Jurkat, Clone E6-1 (cell line): ENCODE measurements around the gene TMOD4.

ENCODE experiments used
- DNase-seq: peaks from one replicate; pipeline ENCODE4 v3.0.0-alpha.2; 2011; ENCODE audit warnings: low read depth, low spot score
- H3K4me3 ChIP-seq: 2 replicates; pipeline ENCODE4 v1.5.1; 2011; ENCODE audit warnings: mild to moderate bottlenecking, low read length, control low read depth, moderate library complexity

Gene TMOD4

DNA sequence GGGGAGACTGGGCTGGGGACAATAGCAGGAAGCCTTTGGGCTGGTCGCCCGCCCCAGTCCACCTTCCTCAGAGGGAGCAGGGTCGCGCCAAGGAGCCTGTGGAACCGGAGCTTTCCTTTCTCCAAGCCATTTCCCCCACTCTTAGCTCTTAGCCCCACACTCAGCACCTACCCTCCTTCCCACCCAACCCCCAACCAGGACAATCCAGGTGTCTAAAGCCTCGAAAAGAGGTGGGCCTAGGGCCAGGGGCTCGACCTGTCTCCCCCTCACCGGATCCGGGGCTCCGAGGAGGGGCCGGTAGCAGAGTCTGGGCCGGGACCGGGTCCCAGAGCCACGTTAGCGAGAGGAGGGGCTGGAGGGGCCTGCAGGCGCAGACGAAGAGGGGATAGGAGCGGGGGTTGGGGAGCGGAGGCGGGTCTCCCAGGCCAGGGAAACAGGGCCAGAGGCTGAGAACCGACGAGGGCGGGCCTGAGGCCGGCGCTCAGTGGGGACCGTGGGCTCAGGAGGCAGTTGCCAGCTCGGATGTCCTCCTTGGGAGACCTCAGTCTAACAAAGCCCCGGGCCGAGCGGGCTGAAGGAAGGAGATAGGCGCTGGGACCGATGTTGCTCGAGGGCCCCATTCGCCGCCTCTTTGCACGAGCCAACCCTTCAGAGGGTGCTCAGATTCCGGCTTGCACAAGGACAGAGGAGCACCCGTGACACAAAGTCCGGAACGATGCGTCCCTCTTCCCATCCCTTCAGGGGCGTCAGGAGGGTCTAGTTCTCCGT is 30.3 kb downstream of the TMOD4 start:
- DNase-seq, result no peak
- no peak overlapping the region; the same call in 1 of the 2 replicates for H3K4me3 ChIP-seq

- H3K4me3 ChIP-seq, result no peak overlapping the region
- DNase-seq, result no peak
These were observed 31.1 kb downstream of the TMOD4 start for GRCh38 chr1:151144474-151145303.

GRCh38 chr1:151143986-151144385 is 31.8 kb downstream of the TMOD4 start:
- no peak for DNase-seq
- no peak overlapping the region for H3K4me3 ChIP-seq

GRCh38 chr1:151143057-151143435 is 32.7 kb downstream of the TMOD4 start:
- no peak overlapping the region for H3K4me3 ChIP-seq

GRCh38 chr1:151142411-151143056 is 33.2 kb downstream of the TMOD4 start:
- no peak for DNase-seq
- no peak overlapping the region for H3K4me3 ChIP-seq

More at GRCh38 chr1:151143057-151143435, 32.7 kb downstream of the TMOD4 start:
- no peak for DNase-seq

DNA sequence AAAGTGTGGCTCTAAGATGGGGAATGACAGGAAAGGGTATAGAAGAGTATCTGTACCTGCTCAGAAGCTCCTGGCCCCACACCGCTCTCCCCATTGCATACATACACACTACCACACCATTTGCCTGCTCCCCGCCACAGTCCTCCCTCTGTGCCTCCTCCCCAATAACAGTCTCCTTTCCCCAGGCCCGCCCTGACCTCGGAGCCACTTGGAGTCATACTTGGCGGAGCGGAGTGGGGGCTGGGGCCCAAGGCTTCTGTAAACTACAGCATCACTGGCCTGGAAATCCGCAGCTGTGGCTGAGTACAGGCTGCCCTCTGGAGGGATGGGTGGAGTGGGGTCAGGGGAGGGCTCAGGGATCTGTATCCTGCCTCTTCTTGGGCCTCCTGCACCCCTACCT is 38.0 kb downstream of the TMOD4 start:
- DNase-seq, result no peak
- no peak overlapping the region for H3K4me3 ChIP-seq

- H3K4me3 ChIP-seq, result no peak overlapping the region
- DNase-seq, result no peak
These were observed 40.1 kb downstream of the TMOD4 start for GRCh38 chr1:151135433-151136385.

DNA sequence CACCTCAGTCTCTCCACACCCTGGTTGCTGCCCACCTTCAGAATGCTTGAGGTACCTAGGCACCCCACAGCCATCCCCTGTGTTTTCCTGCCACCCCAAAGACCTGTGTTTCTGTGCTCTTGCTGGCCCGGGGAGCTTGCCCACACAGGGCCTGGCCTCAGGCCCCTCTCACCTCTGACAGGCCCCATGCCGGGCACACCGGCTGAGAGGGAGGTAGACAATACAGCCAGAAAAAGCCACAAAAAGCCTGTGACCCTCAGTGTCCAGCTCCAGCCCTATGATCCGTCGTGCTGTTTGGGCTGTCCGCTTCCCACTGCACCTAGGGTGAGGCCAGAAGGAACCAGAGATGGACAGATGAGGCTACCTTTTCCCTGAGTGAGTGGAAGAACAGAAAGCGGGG is 40.8 kb downstream of the TMOD4 start:
- no peak overlapping the region for H3K4me3 ChIP-seq

DNA sequence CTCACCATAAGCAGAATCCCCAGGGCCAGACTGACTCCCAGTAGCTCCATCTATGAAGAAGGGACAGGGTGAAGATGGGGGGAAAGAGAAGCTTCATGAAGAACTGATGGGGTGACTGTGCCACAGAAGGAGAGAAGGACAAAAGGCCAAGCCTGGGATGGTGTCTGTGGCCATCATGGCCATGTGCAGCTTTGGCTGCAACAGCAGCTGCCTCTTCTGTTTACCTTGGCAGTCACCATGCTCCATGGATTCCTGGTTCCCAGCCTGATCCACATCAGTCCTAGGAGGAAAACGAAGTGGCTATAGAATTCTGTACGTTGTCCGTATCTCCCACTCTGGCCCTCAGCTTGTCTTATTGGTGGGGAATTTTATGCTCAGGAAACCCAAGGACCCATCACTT is 41.4 kb downstream of the TMOD4 start:
- H3K4me3 ChIP-seq, result no peak overlapping the region
- DNase-seq, result no peak

More for the DNA sequence above, 40.8 kb downstream of the TMOD4 start:
- DNase-seq, result no peak

- DNase-seq, result no peak
- no peak overlapping the region for H3K4me3 ChIP-seq
These were observed 42.6 kb downstream of the TMOD4 start for GRCh38 chr1:151133018-151133806.

GRCh38 chr1:151132335-151133017 is 43.3 kb downstream of the TMOD4 start:
- no peak for DNase-seq

GRCh38 chr1:151131701-151132334 is 44.0 kb downstream of the TMOD4 start:
- no peak overlapping the region for H3K4me3 ChIP-seq
- DNase-seq, result no peak

More at GRCh38 chr1:151132335-151133017, 43.3 kb downstream of the TMOD4 start:
- H3K4me3 ChIP-seq, result no peak overlapping the region

DNA sequence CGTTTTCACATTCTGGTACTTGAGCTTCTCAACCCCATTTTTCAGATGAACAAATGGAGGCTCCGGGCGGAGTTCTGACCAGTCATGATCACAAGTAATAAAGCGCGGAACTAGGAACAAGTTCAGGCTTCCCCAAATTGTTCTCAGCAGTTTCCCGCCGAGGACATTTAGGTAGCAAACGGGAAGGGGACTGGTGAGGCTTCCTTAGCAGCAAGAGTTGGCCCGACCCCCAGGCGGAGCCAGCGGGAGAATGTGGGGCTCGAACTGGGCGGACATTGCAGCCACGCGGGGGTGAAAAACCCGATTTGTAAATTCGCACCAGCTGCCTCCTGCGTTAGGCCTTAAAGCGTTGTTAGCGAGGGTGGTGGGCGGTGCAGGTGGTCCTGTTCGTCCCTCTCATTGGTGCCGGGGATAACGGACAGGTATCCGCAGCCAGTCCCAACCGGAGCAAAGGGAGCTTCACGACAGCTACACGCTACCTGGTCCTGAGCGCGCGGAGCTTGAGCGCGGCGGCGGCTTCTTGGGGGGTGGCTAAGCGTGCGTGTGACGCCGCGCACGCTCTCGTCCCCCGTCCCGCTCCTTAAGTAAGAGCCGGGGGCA is 44.7 kb downstream of the TMOD4 start:
- no peak for DNase-seq
- H3K4me3 ChIP-seq, result no peak overlapping the region

GRCh38 chr1:151128800-151129199 is 47.0 kb downstream of the TMOD4 start:
- no peak overlapping the region for H3K4me3 ChIP-seq

GRCh38 chr1:151124763-151125403 is 50.9 kb downstream of the TMOD4 start:
- no peak overlapping the region for H3K4me3 ChIP-seq
- DNase-seq, result no peak

More at GRCh38 chr1:151128800-151129199, 47.0 kb downstream of the TMOD4 start:
- DNase-seq, result no peak
